HEK293 (cell line): ENCODE results near the gene PDK2.

Source experiments
- BCL11A ChIP-seq: fragments of 450-650 bp; formaldehyde crosslinking; IDR thresholded peaks from 2 replicates; pipeline ENCODE4 v1.5.1; 2016; ENCODE audit warnings: low read depth, missing biosample characterization, missing genetic modification characterization
- EGR2 ChIP-seq: fragments of 450-650 bp; formaldehyde crosslinking; IDR thresholded peaks from 2 replicates; pipeline ENCODE4 v1.5.1; 2016; ENCODE audit warnings: low read depth, missing biosample characterization, missing genetic modification characterization
- HOXD13 ChIP-seq: sonication (generic); formaldehyde crosslinking; IDR thresholded peaks from 2 replicates; pipeline ENCODE4 v1.8.0; 2022; ENCODE audit warnings: missing genetic modification reagents, borderline replicate concordance
- KLF1 ChIP-seq: fragments of 450-650 bp; formaldehyde crosslinking; IDR thresholded peaks from 2 replicates; pipeline ENCODE4 v1.5.1; 2016; ENCODE audit warnings: missing biosample characterization, missing genetic modification characterization
- KLF16 ChIP-seq: fragments of 450-650 bp; formaldehyde crosslinking; IDR thresholded peaks from 2 replicates; pipeline ENCODE4 v1.5.1; 2017; ENCODE audit warnings: missing biosample characterization, missing genetic modification characterization
- KLF8 ChIP-seq: fragments of 450-650 bp; formaldehyde crosslinking; IDR thresholded peaks from 2 replicates; pipeline ENCODE4 v1.5.1; 2016; ENCODE audit warnings: missing biosample characterization, missing genetic modification characterization
- OVOL3 ChIP-seq: fragments of 450-650 bp; formaldehyde crosslinking; IDR thresholded peaks from 2 replicates; pipeline ENCODE4 v1.5.1; 2016; ENCODE audit warnings: missing biosample characterization, missing genetic modification characterization
- PRDM6 ChIP-seq: fragments of 450-650 bp; formaldehyde crosslinking; IDR thresholded peaks from 2 replicates; pipeline ENCODE4 v1.5.1; 2017; ENCODE audit warnings: missing biosample characterization, missing genetic modification characterization
- SETDB1 ChIP-seq: IDR thresholded peaks from one replicate; pipeline ENCODE4 v1.6.1; 2017; ENCODE audit warnings: mild to moderate bottlenecking, low read length, moderate library complexity, mixed read lengths; ENCODE audit not compliant: insufficient read length
- WT1 ChIP-seq: fragments of 450-650 bp; formaldehyde crosslinking; IDR thresholded peaks from 2 replicates; pipeline ENCODE4 v1.5.1; 2016; ENCODE audit warnings: missing biosample characterization, missing genetic modification characterization
- ZNF114 ChIP-seq: fragments of 450-650 bp; formaldehyde crosslinking; IDR thresholded peaks from 2 replicates; pipeline ENCODE4 v1.5.0; 2017; ENCODE audit warnings: missing biosample characterization, missing genetic modification characterization
- ZNF132 ChIP-seq: fragments of 450-650 bp; formaldehyde crosslinking; IDR thresholded peaks from 2 replicates; pipeline ENCODE4 v1.5.1; 2017; ENCODE audit warnings: missing biosample characterization, missing genetic modification characterization, borderline replicate concordance
- ZNF133 ChIP-seq: fragments of 450-650 bp; formaldehyde crosslinking; IDR thresholded peaks from 2 replicates; pipeline ENCODE4 v1.5.1; 2016; ENCODE audit warnings: missing biosample characterization, missing genetic modification characterization
- ZNF175 ChIP-seq: fragments of 450-650 bp; formaldehyde crosslinking; IDR thresholded peaks from 2 replicates; pipeline ENCODE4 v1.5.1; 2016; ENCODE audit warnings: missing biosample characterization, missing genetic modification characterization
- ZNF354C ChIP-seq: fragments of 450-650 bp; formaldehyde crosslinking; IDR thresholded peaks from 2 replicates; pipeline ENCODE4 v1.5.1; 2016; ENCODE audit warnings: missing biosample characterization, missing genetic modification characterization, low read depth, borderline replicate concordance
- ZNF366 ChIP-seq: fragments of 450-650 bp; formaldehyde crosslinking; conservative IDR thresholded peaks from 2 replicates; pipeline ENCODE4 v1.5.1; 2016; ENCODE audit warnings: missing biosample characterization, missing genetic modification characterization
- ZNF416 ChIP-seq: fragments of 450-650 bp; formaldehyde crosslinking; IDR thresholded peaks from 2 replicates; pipeline ENCODE4 v1.5.1; 2016; ENCODE audit warnings: missing biosample characterization, missing genetic modification characterization
- ZNF473 ChIP-seq: fragments of 450-650 bp; formaldehyde crosslinking; IDR thresholded peaks from 2 replicates; pipeline ENCODE4 v1.5.1; 2017; ENCODE audit warnings: missing biosample characterization, missing genetic modification characterization
- ZNF521 ChIP-seq: fragments of 450-650 bp; formaldehyde crosslinking; IDR thresholded peaks from 2 replicates; pipeline ENCODE4 v1.5.1; 2017; ENCODE audit warnings: missing biosample characterization, mild to moderate bottlenecking, missing genetic modification characterization
- ZNF610 ChIP-seq: fragments of 450-650 bp; formaldehyde crosslinking; IDR thresholded peaks from 2 replicates; pipeline ENCODE4 v1.5.1; 2016; ENCODE audit warnings: missing biosample characterization, missing genetic modification characterization, borderline replicate concordance
- ZNF621 ChIP-seq: fragments of 450-650 bp; formaldehyde crosslinking; IDR thresholded peaks from 2 replicates; pipeline ENCODE4 v1.5.1; 2017; ENCODE audit warnings: missing biosample characterization, missing genetic modification characterization
- ZNF677 ChIP-seq: fragments of 450-650 bp; IDR thresholded peaks from 2 replicates; pipeline ENCODE4 v1.5.0; 2018; ENCODE audit warnings: missing biosample characterization, mild to moderate bottlenecking, missing genetic modification characterization, moderate library complexity
- ZNF76 ChIP-seq: fragments of 450-650 bp; formaldehyde crosslinking; IDR thresholded peaks from 2 replicates; pipeline ENCODE4; 2016; ENCODE audit warnings: low read depth, missing biosample characterization, missing genetic modification characterization, borderline replicate concordance
- ZNF792 ChIP-seq: fragments of 450-650 bp; formaldehyde crosslinking; IDR thresholded peaks from 2 replicates; pipeline ENCODE4 v1.5.1; 2016; ENCODE audit warnings: missing biosample characterization, missing genetic modification characterization
- ZSCAN30 ChIP-seq: fragments of 450-650 bp; IDR thresholded peaks from 2 replicates; pipeline ENCODE4 v1.5.1; 2018; ENCODE audit warnings: missing biosample characterization, mild to moderate bottlenecking, missing genetic modification characterization, moderate library complexity
- TF ChIP-seq, protein P1 (sequence below): fragments of 450-650 bp; formaldehyde crosslinking; IDR thresholded peaks from 2 replicates; pipeline ENCODE4 v1.5.1; 2016; ENCODE audit warnings: missing biosample characterization, missing genetic modification characterization
- TF ChIP-seq, protein P2 (sequence below): fragments of 450-650 bp; formaldehyde crosslinking; IDR thresholded peaks from 2 replicates; pipeline ENCODE4 v1.5.1; 2017; ENCODE audit warnings: missing biosample characterization, missing genetic modification characterization
- TF ChIP-seq, protein P3 (sequence below): fragments of 450-650 bp; formaldehyde crosslinking; IDR thresholded peaks from 2 replicates; pipeline ENCODE4 v1.5.1; 2016; ENCODE audit warnings: missing biosample characterization, missing genetic modification characterization
- TF ChIP-seq, protein P4 (sequence below): fragments of 450-650 bp; formaldehyde crosslinking; IDR thresholded peaks from 2 replicates; pipeline ENCODE4 v1.5.1; 2016; ENCODE audit warnings: missing biosample characterization, missing genetic modification characterization, borderline replicate concordance
- TF ChIP-seq, protein P5 (sequence below): fragments of 450-650 bp; formaldehyde crosslinking; IDR thresholded peaks from 2 replicates; pipeline ENCODE4 v1.5.1; 2016; ENCODE audit warnings: missing biosample characterization, missing genetic modification characterization

Gene PDK2

DNA sequence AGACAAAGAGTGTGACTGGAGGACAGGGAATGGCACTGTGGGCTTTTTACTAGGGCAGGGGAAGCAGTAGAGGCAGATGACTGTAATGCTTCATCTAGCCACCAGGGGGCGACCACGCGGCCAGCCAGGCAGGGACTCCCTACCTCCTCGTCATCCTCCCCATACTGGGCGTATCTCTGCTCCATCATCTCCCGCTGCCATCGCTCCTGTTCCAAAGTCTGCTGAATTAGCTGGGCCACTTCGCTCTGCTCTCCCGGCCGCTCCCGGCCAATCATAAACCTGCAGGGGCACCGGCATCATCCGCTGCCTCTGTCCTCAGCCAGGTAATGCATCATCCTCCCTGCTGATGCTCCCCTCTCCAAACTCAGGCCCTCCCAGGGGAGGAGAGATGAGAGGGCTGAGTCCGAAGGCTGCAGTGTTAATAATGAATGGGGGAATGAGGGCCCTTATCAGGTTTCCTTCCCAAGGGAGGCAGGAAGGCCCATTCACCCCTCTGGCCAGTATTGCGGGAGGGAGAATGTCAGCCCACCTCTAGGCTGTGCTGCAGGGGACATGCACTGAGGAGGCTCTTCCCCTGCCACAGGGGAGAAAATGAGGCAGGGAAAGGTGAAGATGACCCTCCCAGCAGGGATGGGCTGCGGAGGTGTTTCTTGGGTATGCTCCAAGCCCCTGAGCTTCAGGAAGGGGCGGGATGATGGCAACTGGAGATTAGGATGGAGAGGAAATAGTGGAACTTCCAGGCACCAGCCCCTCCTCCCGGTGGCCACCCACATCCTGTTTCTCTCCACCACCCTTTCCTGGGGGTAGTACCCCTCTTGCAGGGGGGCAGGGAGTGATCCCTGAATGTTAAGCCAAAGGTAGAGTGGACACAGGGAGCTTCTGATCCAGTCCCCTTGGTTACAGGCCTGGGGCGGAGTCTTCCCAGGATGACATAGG lies 45.1 kb downstream of the PDK2 start (continued):
- TF ChIP-seq SETDB1 (peak; percentile 46), ZSCAN30 (tag by site-specific recombination) (0 out of 2 replicates have a peak, but pooled peaks have one; percentile 25), ZNF473 (tag by site-specific recombination) (no peak), ZNF132 (no peak), OVOL3 (no peak), EGR2 (no peak), ZNF416 (tag by site-specific recombination) (no peak), BCL11A (tag by site-specific recombination) (peak; percentile 69; the same call in 1 of the 2 replicates), WT1 (tag by site-specific recombination) (peak; percentile 92), ZNF354C (no peak), ZNF677 (tag by site-specific recombination) (no peak), ZNF610 (peak; percentile 97), ZNF133 (tag by site-specific recombination) (no peak), ZNF792 (no peak), ZNF621 (no peak), ZNF114 (tag by site-specific recombination) (no peak), ZNF175 (tag by site-specific recombination) (no peak), KLF16 (tag by site-specific recombination) (peak; percentile 63), HOXD13 (CRISPR knock-in tag) (no peak), ZNF366 (peak; percentile 62), KLF8 (tag by site-specific recombination) (peak; percentile 89), PRDM6 (no peak), KLF1 (peak; percentile 75), ZNF76 (tag by site-specific recombination) (no peak), ZNF521 (tag by site-specific recombination) (no peak)
- TF ChIP-seq, protein P1, sequence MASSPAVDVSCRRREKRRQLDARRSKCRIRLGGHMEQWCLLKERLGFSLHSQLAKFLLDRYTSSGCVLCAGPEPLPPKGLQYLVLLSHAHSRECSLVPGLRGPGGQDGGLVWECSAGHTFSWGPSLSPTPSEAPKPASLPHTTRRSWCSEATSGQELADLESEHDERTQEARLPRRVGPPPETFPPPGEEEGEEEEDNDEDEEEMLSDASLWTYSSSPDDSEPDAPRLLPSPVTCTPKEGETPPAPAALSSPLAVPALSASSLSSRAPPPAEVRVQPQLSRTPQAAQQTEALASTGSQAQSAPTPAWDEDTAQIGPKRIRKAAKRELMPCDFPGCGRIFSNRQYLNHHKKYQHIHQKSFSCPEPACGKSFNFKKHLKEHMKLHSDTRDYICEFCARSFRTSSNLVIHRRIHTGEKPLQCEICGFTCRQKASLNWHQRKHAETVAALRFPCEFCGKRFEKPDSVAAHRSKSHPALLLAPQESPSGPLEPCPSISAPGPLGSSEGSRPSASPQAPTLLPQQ (tag by site-specific recombination): no peak
- TF ChIP-seq, protein P2, sequence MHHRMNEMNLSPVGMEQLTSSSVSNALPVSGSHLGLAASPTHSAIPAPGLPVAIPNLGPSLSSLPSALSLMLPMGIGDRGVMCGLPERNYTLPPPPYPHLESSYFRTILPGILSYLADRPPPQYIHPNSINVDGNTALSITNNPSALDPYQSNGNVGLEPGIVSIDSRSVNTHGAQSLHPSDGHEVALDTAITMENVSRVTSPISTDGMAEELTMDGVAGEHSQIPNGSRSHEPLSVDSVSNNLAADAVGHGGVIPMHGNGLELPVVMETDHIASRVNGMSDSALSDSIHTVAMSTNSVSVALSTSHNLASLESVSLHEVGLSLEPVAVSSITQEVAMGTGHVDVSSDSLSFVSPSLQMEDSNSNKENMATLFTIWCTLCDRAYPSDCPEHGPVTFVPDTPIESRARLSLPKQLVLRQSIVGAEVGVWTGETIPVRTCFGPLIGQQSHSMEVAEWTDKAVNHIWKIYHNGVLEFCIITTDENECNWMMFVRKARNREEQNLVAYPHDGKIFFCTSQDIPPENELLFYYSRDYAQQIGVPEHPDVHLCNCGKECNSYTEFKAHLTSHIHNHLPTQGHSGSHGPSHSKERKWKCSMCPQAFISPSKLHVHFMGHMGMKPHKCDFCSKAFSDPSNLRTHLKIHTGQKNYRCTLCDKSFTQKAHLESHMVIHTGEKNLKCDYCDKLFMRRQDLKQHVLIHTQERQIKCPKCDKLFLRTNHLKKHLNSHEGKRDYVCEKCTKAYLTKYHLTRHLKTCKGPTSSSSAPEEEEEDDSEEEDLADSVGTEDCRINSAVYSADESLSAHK (tag by site-specific recombination): no peak
- TF ChIP-seq, protein P3, sequence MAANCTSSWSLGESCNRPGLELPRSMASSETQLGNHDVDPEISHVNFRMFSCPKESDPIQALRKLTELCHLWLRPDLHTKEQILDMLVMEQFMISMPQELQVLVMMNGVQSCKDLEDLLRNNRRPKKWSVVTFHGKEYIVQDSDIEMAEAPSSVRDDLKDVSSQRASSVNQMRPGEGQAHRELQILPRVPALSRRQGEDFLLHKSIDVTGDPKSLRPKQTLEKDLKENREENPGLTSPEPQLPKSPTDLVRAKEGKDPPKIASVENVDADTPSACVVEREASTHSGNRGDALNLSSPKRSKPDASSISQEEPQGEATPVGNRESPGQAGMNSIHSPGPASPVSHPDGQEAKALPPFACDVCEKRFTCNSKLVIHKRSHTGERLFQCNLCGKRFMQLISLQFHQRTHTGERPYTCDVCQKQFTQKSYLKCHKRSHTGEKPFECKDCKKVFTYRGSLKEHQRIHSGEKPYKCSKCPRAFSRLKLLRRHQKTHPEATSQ (tag by site-specific recombination): no peak
- TF ChIP-seq, protein P4, sequence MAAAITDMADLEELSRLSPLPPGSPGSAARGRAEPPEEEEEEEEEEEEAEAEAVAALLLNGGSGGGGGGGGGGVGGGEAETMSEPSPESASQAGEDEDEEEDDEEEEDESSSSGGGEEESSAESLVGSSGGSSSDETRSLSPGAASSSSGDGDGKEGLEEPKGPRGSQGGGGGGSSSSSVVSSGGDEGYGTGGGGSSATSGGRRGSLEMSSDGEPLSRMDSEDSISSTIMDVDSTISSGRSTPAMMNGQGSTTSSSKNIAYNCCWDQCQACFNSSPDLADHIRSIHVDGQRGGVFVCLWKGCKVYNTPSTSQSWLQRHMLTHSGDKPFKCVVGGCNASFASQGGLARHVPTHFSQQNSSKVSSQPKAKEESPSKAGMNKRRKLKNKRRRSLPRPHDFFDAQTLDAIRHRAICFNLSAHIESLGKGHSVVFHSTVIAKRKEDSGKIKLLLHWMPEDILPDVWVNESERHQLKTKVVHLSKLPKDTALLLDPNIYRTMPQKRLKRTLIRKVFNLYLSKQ (tag by site-specific recombination): no peak
- TF ChIP-seq, protein P5, sequence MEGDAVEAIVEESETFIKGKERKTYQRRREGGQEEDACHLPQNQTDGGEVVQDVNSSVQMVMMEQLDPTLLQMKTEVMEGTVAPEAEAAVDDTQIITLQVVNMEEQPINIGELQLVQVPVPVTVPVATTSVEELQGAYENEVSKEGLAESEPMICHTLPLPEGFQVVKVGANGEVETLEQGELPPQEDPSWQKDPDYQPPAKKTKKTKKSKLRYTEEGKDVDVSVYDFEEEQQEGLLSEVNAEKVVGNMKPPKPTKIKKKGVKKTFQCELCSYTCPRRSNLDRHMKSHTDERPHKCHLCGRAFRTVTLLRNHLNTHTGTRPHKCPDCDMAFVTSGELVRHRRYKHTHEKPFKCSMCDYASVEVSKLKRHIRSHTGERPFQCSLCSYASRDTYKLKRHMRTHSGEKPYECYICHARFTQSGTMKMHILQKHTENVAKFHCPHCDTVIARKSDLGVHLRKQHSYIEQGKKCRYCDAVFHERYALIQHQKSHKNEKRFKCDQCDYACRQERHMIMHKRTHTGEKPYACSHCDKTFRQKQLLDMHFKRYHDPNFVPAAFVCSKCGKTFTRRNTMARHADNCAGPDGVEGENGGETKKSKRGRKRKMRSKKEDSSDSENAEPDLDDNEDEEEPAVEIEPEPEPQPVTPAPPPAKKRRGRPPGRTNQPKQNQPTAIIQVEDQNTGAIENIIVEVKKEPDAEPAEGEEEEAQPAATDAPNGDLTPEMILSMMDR (tag by site-specific recombination): peak; percentile 87
